Fibroblast of peridontal ligament (primary cell): ENCODE measurements around the gene NOC2L.

Experiments
- DNase-seq: peaks from one replicate; pipeline ENCODE4 v3.0.0-alpha.2; 2010; ENCODE audit errors: extremely low read depth

NOC2L gene

DNA sequence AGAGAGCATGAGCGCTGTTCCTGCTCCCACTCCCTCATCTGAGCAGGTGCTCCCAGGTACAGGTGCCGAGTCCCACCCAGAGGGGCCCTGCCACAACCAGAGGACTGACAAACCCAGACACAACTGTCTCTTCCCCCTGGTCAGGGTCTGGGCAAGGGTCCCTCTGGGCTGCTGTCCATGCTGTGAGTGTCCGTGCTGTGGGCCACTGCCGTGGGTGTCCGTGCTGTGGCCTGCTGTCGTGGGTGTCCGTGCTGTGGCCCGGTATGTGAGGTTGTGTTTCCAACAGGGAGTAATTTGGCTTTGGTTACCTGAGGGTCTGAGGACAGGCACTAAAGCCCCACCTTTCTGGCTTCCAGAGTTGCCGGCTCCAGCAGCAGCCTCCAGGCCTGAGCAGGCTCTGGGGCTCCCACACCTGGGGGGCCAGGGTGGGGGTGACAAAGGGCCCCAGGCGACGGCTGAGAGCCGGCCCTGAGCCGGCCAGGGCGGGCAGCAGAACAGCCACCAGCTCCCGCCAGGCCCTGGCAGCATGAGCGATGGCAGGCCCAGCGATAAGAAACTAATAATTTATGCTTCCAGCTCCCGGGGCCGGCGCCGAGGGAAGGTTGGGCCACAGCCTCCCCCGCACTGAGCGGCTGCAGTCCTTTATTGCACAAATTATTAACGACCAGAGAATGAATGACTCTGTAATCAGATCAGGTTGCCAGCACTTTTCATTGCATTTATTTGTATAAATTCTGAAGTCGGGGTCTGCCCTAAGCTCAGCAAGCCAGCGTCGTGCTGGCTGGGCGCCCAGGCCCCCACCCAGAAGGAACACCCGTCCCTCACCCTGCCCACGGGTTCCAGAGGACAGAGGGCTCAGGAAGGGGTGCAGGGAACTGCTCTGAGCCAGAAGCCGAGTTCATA is 42.6 kb downstream of the NOC2L start:
- DNase-seq: no peak

DNA sequence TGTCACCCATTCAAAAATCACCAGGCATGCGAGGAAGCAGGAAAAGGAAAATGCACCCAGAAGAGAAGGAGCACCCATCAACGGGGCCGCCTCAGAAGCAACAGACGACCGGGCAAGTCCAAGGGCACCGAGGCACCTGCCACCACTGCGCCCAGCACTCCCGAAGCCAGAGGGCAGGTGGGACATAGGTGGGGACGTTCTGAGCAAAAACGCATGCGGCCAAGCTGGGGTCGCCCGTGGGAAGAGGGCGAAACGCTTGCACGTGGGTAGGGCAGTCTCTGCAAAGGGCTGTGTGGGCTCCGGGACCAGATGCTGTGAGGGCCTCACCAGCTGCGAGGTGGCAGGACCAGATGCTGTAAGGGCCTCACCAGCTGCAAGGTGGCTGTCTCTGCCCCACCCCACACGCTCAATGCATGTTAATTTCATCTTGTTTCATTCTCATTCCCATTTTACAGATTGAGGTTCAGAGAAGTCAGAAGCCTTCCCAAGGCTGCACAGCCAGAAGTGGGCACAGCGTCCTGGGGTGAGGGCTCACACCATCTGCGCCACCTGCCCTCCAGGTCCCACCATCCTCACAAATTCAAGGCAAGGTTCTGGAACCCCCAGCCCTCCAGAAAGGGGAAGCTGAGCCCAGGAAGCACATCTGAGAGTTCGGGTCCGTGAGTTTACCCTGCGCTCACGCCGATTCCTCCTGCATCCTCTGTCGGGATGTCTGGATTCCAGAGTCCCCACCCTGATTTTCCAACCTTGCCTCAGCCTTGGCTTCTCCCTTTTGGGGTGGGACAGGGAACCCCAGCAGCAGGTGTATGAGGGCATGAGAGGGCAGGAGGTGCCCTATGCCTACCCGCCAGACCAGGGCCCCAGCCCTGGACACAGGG is 43.5 kb downstream of the NOC2L start:
- DNase-seq: no peak

DNA sequence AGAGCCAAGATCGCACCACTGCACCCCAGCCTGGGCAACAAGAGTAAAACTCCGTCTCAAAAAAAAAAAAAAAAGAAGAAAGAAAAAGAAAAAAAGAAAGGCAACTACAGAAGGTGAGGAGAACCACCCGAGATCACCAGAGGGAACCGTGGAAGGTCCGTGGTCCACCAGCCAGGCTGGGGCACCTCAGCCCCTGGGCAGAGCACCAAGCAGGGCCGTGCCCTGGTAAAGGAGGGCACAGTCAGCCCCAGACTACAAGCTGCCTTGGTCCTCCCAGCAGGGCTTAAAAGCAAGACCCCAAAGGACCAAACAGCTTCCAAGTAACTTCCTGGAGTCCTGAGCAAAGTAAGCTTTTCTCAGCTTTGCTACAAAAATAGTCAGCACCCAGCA is 44.2 kb downstream of the NOC2L start:
- no peak for DNase-seq

GRCh38 chr1:914131-914890 is 44.7 kb downstream of the NOC2L start:
- DNase-seq: no peak

DNA sequence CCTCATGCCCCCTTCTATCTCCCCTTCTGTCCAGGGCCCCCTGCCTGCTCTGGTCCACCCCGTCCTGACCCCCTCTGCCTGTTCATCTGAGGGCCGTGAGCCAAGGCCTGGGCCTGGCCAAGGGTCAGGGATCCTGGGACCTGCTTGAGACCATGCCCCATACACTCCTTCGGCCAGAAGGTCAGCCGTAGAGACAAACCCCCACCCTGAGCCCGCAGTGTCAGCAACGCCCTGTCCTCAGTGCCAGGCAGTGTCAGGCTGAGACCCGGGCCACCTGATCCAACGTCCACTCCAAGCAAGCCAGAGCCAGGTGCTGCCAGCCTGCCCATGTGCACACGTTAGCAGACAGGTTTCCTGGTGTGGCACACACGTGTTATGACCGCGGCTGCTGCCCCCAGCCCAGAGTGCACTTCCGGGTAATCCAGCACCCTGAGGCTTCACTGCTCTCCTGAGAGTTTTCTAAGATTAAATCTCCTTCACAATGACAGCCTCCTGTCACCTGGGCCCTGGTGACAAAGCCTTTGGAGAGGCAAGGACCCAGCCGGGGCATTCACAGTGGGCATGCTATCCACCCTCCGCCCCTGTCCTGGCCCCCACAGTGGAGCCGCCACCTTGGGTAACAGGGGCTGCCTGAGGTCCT is 45.4 kb downstream of the NOC2L start:
- no peak for DNase-seq

DNA sequence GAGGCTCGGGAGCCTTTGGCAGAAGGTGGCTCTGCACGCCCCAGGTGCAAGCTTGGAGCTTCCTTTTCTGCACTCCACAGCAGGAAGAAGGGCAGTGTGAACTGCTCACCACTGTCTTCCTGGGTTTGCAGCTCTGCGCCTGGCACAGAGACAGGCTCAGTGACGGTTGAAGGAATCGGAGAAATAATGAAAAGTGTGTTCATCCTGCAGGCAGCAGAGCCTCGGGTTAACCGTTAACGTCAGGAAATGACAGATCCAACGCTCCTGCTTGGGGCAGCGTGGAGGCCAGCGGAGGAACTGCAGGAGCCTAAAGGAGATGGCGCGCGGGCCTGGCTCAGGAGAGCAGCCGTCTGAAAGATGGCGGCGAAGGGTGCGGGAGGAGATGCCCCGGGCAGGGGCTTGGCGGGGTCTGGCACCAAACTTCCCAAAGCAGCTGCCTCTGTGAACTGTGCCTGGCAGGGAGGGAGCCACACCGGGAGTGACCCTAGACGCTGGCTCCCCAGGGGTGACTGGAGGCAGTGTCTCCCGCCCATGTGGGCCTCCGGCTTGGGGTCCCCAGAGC is 46.2 kb downstream of the NOC2L start:
- no peak for DNase-seq

DNA sequence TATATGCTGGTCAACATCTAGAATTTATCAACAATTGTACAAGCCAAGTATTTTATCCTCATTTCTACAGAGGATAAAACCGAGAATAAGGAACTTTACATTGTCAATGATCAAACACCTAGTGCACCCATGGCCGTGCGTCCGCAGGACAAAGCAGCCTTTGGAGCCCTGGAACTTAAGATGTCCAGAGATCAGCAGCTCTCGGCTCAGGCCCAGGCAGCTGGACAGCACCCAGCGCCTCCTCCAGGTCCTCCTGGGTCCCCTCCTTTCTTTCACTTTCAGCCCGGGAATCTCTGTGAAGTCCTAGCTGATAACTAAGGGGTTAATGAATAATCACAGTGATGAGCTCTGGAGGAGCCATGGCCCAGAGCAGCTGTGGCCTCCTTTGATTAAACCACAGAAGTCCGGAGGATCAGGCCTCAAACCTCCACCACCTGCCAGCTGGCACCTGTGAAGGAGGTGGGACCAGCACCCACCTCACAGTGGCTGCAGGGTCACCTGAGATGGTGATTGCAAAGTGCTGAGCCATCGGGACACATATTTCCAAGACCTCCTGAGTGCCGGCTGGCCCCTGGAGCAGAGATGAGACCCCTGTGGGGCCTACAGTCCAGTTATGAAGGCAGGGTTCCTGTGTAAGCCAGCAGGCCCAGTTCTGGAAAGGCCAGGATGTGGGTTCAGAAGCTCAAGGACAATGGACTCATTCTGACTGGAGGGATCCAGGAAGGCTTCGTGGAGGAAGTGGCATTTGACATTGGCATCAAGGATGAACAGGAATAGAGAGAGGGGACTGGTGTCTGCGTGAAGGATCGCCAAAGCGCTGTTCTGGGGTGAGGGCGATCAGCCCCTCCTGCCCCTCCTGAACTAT is 46.9 kb downstream of the NOC2L start:
- no peak for DNase-seq

GRCh38 chr1:910881-911721 is 48.0 kb downstream of the NOC2L start:
- no peak for DNase-seq

- no peak for DNase-seq
These were observed 48.7 kb downstream of the NOC2L start for GRCh38 chr1:910311-910880.

DNA sequence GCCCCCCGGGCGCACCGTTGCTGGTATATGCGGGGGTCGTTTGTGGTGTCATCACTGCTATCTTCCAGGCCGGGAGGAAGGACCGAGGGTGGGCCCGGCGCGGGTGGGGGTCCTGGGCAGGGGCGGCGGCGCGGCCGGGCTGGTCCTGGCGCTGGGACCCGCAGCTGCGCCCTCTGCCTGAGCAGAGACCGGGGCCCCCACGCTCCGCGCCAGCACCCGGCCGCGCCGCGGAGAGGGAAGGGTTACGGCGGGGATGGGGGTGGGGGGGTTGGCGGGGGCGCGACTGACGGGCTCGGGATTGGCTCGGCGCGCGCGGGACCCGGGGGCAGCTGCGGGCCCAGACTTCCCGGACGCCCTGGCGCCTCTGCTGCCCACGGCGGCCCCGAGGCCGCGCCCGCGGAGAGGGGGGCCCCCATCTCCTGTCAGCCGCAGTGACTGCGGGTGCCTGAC is 49.2 kb downstream of the NOC2L start:
- no peak for DNase-seq

GRCh38 chr1:908661-909060 is 50.4 kb downstream of the NOC2L start:
- DNase-seq: no peak

DNA sequence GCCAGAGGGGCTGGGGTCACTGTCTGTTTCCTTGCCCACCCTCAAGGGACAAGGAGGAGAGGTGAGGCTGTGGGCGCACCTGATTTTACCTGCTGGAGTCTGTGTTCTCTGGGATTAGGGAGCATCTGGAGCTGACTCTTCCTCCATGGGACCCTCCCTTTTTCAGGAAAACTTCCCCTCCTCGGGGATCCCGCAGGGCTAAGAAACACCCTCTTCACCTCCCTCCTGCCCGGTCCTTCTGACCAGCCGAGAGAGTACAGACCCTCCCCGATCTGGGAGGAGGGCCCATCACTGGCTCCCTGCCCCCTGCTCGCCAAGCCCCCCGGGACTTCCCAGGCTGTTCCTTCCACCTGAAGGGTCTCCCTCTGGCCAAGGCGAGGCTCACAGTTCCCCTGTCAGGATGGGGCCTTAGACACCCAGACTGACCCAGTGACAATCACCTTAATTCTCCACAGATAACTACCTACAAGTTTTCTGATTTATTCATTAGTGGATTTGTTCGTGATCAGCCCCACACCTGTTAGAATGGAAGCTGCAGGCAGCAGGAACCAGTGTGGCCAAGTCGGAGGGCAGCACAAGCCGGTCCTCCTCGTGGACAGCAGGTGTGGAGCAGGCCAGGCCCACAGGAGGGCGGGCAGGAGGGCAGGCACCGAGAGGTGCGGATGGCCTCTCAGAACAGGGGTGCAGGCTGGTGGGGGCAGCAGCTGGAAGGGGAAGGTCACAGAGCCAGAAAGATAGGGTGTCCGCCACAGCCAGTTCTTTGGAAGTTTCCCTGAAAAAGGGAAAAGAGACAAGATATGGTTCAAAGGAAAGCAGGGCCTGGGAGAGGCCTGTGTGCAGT is 51.2 kb downstream of the NOC2L start:
- no peak for DNase-seq

- DNase-seq: peak; percentile 28
These were observed 52.2 kb downstream of the NOC2L start for GRCh38 chr1:906600-907420.

GRCh38 chr1:905811-906599 is 53.1 kb downstream of the NOC2L start:
- DNase-seq: no peak

DNA sequence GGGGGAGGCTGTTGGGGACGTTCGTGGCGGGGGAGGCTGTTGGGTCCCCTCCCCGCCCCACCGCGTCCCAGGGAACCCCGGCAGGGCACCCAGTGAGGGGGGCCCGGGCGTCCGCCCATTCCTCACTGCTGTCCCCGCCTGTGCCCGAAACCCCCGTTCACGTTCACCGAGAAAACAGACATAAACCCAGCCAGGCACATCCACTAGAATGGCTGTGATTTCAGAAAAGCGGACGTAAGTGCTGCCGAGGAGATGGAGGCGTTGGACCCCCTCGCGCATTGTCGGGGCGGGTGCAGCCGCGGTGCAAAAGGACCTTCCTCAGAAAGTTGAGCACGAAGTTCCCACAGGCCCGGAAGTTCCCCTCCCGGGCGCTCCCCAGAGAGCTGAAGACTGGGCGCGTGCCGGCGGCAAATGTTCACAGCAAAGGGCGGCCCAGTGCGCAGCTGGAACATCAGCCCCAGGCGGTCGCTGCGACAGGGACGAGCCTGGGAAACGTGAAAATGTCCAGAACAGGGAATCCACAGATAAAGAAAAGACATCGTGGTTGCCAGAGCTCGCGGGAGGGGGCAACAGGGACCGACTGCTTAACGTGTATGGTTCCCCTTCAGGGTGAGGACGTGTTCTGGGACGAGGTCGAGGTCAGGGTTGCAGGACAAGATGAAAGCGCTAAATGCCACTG is 53.8 kb downstream of the NOC2L start:
- no peak for DNase-seq
